Amygdala (tissue), 56 donors: Measurements from ENCODE around the gene INTS4.
A peak's percentile ranks its signal among the peaks of the same experiment; 100 is the strongest.
"Not testable (repeated sequence)": the region's sequence is repeated elsewhere in the genome, so short reads cannot be mapped to it uniquely, and the experiment has no call there.

ENCODE experiments used
- DNase-seq, 56 donors: peaks; one replicate each; lab custom pipeline; 2025; lab: John Stamatoyannopoulos, UW

Gene INTS4

GRCh38 chr11:77959434-77959833, 35.0 kb downstream of the INTS4 start:
- DNase-seq = no peak

- not testable (repeated sequence) for DNase-seq
These were observed 35.8 kb downstream of the INTS4 start for GRCh38 chr11:77958583-77959177.

GRCh38 chr11:77943296-77943695, 51.2 kb downstream of the INTS4 start:
- not testable (repeated sequence) for DNase-seq

GRCh38 chr11:77942465-77942864, 52.0 kb downstream of the INTS4 start:
- not testable (repeated sequence) for DNase-seq

DNA sequence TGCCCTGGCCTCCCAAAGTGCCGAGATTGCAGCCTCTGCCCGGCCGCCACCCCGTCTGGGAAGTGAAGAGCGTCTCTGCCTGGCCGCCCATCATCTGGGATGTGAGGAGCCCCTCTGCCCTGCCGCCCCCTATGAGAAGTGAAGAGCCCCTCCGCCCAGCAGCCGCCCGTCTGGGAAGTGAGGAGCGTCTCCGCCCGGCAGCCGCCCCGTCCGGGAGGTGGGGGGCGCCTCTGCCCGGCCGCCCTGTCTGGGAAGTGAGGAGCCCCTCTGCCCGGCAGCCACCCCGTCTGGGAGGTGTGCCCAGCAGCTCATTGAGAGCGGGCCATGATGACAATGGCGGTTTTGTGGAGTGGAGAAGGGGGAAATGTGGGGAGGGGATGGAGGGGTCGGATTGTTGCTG, 60.9 kb downstream of the INTS4 start:
- DNase-seq = not testable (repeated sequence)

- DNase-seq = not testable (repeated sequence)
These were observed 63.9 kb downstream of the INTS4 start for GRCh38 chr11:77930334-77931208.

DNA sequence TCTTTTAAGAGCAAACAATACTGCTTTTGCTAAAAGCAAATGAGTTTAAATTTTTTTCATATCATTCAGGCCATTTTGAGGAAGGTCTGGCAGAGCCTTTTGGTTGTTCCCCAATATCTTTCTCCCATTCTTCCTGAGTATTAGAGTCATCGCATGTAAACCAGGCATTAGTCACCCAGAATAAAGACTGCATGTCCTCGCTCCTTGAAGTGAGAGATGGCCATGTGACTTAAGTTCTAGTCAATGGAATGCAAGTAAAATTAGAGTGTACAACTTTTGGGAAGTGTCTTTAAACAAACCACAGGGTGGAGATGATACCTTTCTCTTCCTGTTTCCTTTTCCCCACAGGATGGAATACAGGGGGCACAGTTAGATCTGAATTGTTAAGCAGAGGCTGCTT, 76.8 kb downstream of the INTS4 start:
- not testable (repeated sequence) for DNase-seq

- peak in 1 of 56 donors; percentile 1 for DNase-seq
These were observed 80.1 kb downstream of the INTS4 start for GRCh38 chr11:77914307-77914791.

DNA sequence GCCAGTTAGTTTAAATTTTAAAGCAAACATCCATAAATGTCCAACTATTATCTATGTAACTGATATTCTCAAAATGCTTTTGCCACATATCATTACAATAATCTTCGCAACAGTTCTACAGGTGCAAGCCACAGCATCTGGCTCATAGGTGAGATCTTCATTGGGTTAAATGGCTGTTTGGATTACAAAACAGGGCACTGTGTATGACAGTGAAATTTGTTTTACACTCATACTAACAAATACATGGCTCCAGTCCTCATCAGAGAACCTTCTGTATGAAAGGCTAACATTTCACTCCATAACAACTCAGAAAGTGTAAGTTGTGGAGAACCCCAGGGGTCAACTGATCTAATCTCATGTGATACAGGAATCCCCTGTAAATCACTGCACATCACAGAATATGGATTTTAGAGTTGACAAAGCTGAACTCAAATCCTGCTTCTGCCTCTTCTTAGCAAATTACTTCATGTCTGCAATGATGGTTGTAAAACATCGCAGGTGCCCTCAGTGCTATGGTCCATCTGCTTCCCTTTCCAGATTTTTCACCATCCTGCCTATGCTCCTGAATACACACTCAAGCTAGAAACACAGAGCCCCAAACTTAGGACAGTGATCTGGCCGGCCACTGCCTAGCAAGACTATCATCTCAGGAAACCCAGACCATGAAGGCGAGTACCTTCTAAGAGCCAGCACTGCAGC, 80.7 kb downstream of the INTS4 start:
- DNase-seq = not testable (repeated sequence)

DNA sequence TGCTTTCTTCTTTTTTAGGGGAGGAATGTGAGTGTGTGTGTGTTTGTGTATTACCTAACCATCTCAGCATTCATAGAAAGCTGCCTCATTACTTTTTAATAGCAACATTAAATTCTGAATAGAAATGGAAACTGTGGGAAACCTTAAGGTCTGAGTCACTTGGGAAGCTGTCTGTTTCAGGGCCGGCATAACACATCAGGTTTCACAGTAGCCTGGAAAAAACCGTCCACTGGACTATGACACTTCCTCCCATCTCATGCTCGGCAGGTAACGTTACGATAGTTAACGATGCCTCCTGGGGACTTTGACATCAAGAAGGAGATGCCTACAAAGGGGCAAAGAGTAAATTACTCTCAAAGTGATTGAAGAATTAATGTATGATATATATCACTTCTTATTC, 83.6 kb downstream of the INTS4 start:
- not testable (repeated sequence) for DNase-seq

DNA sequence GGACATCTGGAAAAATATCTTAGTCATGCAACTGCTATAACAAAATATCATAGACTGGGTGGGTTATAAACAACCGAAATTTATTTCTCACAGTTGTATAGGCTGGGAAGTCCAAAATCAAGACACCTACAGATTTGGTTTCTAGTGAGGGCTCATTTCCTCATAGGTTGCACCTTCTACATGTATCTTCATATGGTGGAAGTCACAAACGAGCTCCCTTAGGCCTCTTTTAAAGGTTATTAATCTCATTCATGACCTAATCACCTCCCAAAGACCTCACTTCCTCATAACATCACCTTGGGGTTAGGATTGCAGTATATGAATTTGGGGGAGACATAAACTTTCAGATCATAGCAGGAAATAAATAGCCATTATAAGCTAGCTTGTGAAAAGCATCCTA, 85.2 kb downstream of the INTS4 start:
- no peak for DNase-seq

GRCh38 chr11:77908835-77909234, 85.6 kb downstream of the INTS4 start:
- DNase-seq = no peak

- not testable (repeated sequence) for DNase-seq
These were observed 99.5 kb downstream of the INTS4 start for GRCh38 chr11:77894949-77895348.

GRCh38 chr11:77891703-77892102, 102.8 kb downstream of the INTS4 start:
- DNase-seq = not testable (repeated sequence)

DNA sequence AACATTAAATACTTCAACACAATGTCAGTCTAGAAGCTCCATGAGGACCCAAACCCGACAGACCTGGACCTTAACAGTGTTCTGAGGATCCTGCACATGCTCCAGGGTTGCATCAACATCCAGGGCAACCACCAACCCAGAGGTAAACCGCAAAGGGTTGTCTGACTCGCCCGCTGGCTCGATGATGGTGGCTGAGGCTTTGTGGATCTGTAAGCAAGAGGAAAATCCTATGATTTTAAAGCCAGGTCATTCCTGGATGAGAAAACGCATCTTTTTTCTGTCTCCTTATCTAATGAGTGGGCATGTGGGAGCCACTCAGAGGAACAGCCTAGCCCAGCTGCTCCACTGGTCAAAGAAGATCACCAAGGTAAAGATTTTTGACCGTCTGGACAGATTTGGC, 103.2 kb downstream of the INTS4 start:
- not testable (repeated sequence) for DNase-seq

DNA sequence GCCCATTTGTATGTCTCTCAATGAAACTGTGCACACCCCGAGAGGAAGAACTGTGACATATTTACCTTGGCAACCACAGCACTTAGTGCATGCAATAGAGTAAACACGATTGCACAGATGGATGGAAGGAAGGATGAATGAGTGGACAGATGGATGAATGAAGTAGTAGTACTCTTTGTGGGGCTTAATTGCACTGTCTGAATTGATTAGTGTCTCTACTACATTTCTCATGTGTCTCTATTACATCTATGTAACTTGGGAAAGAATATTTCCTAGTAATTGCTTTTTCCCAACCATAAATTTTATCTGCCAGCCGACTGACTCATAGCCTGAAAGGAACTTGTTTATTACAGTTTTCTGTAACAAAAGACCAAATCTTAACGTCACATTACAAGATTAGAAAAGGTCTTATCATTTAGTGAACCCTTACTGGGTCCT, 103.8 kb downstream of the INTS4 start:
- DNase-seq = not testable (repeated sequence)

- DNase-seq = not testable (repeated sequence)
These were observed 104.3 kb downstream of the INTS4 start for GRCh38 chr11:77890100-77890614.

GRCh38 chr11:77889045-77889444, 105.4 kb downstream of the INTS4 start:
- not testable (repeated sequence) for DNase-seq

GRCh38 chr11:77886401-77886800, 108.1 kb downstream of the INTS4 start:
- no peak for DNase-seq

- DNase-seq = no peak
These were observed 109.7 kb downstream of the INTS4 start for GRCh38 chr11:77884829-77885190.
